ENCODE measurements around the gene POP4.

POP4 gene

GRCh38 chr19:29665826-29666577 is 59.9 kb downstream of the POP4 start:
- peak; percentile 53 for DNase-seq
